GM21717 (cell line): ENCODE measurements around the gene TRIM14.
A peak's percentile ranks its signal among the peaks of the same experiment; 100 is the strongest.
"Not testable (repeated sequence)": the region's sequence is repeated elsewhere in the genome, so short reads cannot be mapped to it uniquely, and the experiment has no call there.

Experiments used
- ATAC-seq: cut with Tn5 transposase; IDR thresholded peaks from one replicate; pipeline ENCODE4 v1.9.1; 2021; ENCODE audit warnings: mild to moderate bottlenecking, moderate library complexity; ENCODE audit not compliant: unreplicated experiment

TRIM14 gene

GRCh38 chr9:98142182-98142907 lies 23.3 kb upstream of the TRIM14 start:
- no peak for ATAC-seq

DNA sequence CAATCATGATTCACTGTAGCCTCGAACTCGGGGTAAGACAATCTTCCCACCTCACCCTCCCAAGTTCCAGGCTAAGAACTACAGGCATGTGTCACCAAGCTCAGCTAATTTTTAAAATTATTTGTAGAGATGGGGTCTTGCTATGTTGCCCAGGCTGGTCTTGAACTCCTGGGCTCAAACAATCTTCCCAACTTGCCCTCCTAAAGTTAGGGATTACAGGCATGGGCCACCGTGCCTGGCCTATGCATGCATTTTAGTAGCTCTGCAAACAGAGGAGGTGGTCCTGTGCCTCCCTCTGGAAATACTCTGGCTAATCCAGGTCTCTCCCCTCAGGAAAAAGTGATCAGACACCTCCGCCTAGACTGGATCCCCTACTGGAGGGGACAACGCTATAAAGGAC lies 21.5 kb upstream of the TRIM14 start:
- ATAC-seq: no peak

- ATAC-seq: no peak
Measured at GRCh38 chr9:98136489-98136888, 17.5 kb upstream of the TRIM14 start.

DNA sequence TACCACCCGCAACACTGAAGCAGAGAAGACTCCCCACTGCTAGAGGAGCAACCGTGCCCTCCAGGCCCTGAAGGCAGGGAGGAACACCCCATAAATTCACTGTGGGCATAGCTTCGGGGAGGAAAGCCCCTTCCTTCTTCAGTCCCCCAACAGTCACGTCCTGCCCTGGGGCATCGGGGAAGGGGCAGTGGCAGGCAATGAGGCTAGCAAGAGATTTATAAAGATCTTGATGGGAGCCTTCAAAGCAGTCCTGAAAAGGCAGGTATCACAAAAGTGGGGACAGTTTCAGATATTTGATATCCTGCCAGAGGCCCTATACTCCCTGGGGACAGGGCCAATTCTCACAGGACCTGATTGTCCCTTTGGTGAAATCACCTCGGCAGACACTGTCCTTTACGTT lies 16.9 kb upstream of the TRIM14 start:
- no peak for ATAC-seq

DNA sequence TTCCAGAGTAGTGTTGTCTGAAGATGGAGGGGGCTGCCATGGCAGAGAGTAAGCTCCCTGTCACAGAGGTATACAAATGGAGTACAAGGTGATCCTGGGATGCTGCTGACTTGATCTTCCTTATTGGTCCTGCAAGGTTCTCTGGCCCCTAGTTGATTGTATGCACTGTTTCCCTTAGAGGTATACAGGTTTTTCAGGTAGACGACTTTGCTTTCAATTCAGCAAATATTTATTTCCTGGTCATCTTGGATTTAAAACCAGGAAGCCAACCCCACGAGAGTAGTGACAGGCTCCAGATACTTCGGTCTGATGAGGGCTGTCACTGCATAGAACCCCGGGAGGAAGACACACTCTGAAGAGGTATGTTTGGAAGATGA lies 16.5 kb upstream of the TRIM14 start:
- no peak for ATAC-seq

DNA sequence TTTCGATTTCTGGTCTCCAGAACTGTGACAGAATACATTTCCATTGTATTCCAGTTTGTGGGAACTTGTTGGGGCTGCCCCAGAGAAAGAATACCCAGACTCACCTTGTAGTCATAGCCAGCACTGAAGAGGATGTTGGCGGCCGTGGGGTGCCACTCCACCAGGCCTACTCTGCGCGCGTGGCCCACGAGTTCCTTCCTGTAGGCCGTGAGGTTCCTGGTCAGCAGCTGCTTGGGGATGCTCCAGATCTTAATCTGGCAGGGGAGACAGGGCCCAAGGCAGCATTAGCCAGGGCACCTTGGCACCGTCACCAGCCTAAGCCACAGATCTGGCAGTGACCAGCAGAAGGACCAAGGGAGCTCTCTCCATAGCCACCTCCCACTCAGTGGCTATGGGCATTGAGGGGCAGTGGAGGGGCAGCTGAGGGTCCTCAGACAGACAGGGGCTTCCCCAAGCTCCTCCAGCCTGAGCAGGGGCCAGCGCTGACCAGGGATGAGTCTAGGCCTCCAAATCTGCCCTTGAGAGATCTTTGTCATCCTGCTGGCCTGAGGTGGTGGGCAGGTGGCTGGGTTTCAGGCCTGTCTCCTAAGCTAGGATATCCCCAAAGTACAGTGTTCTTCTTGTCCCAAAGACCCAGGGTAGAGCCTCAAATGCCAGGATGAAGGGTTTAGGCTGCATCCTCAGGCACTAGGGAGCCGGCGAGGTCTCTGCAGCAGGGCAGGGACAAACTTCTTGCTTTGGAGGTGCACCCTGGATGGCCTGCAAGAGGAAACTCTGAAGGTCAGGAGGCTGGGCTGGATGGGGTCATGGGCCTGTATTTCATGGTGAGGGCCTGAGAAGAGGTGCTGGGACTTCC lies 15.9 kb upstream of the TRIM14 start:
- ATAC-seq: no peak

- ATAC-seq: no peak
Measured at GRCh38 chr9:98132806-98133631, 14.0 kb upstream of the TRIM14 start.

DNA sequence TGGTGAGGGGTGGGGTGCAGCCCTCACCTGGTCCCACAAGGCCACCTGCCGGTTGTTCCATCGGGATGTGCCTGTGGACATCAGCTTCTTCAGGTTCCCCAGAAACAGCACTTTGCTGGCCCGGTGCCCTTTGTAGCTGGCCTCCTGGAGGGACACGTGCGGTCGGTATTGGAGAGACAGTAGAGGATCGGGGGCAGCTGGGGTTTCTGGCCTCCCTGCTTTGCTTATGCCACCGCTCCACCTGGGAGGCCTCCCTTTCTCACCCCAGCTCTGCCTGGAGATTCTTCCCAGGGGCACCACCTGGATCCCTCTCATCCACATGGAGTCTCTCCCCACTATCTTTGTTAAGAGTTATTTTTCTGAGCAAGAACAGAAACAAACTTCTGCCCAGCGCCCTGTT lies 13.1 kb upstream of the TRIM14 start:
- ATAC-seq: no peak

GRCh38 chr9:98130576-98131228 lies 11.7 kb upstream of the TRIM14 start:
- ATAC-seq: no peak

- not testable (repeated sequence) for ATAC-seq
Measured at GRCh38 chr9:98130060-98130459, 11.0 kb upstream of the TRIM14 start.

DNA sequence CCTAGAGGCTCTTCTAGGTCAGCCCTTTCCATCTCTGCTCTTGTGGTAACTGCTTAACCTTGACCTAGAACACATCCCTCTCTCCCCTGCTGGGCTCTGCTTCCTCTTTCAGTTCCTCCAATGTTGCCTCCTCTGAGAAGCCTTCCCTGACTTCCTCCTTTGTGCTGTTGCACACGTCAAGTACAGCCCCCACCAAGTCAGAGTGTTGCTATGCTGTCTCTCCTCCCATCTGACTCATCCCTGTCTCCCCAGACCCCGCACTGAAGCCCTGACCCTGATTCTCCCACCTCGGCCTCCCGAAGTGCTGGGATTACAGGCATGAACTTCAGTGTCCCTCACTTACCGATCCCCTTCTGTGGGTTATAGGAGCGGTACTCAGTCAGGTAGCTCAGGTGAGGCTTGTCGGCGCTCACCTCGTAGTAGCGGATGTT lies 10.4 kb upstream of the TRIM14 start:
- peak; percentile 64 for ATAC-seq

DNA sequence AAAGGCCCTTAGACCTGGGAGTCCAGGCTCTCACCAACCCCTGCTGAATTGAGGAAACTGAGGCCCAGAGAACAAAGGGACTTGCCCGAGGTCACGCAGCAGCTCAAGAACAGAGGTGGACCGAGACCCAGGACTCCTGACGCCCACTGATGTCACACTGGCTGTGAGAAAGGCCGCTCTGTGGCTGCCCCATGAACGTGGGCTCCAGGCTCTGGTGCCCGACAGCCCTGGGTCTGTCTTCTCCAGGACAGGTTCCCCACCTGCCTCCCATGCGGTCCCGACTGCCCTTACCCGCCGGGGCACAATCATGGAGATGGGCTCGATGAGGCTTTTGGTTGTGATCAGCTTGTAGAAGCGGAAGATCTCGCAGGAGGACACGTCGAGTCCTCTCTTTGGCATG lies 9.3 kb upstream of the TRIM14 start:
- ATAC-seq: no peak

GRCh38 chr9:98127226-98127625 lies 8.2 kb upstream of the TRIM14 start:
- no peak for ATAC-seq

- no peak for ATAC-seq
Measured at GRCh38 chr9:98124637-98125426, 5.8 kb upstream of the TRIM14 start.

DNA sequence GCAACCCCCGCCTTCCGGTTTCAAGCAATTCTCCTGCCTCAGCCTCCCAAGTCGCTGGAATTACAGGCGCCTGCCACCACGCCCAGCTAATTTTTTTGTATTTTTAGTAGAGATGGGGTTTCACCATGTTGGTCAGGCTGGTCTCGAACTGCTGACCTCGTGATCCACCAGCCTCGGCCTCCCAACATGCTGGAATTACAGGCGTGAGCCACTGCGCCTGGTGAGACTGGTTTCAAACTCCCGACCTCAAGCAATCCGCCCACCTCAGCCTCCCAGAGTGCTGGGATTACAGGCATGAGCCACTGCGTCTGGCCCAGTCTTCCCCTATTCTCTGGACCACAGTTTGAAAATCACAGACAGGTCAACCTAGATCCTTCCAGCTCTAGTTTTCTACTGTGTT lies 5.1 kb upstream of the TRIM14 start:
- ATAC-seq: not testable (repeated sequence)

DNA sequence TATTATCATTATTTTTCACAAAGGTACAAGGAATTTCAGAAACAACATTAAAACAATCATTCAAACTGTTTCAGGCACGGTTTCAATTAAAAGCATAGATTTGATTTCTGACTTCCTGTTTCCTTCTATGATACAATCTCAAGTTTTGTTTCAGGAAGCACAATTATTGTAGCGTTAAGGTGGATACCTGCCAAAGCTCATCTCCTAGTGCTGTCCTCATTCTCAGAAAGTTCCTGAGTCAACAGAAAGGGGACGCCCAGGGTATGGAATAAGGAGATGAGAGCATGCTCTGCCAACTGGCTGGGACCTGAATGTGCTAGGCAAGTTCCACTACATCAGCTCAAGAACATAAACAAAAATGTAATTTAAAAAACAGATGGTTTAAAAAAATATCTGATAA lies 2.0 kb upstream of the TRIM14 start:
- ATAC-seq: no peak

DNA sequence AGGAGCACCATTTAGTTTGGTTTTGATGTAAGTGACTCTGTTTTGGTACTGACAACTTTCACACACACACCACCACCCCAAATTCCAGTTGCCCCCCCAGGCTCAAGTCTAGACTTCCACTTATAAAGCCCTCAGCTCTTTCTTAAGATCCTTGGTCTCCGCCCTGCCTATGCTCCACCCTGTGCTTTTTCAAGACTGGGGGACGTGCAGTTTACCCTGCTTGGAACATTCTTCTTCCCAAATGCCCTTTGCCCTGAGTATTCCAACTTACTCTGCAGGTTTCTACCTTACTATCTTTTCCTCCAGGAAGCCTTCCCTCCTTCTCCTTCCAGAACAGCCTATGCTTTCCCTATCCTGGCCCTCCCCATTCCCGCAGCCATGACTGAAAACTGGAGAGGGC lies 1.5 kb upstream of the TRIM14 start:
- no peak for ATAC-seq

DNA sequence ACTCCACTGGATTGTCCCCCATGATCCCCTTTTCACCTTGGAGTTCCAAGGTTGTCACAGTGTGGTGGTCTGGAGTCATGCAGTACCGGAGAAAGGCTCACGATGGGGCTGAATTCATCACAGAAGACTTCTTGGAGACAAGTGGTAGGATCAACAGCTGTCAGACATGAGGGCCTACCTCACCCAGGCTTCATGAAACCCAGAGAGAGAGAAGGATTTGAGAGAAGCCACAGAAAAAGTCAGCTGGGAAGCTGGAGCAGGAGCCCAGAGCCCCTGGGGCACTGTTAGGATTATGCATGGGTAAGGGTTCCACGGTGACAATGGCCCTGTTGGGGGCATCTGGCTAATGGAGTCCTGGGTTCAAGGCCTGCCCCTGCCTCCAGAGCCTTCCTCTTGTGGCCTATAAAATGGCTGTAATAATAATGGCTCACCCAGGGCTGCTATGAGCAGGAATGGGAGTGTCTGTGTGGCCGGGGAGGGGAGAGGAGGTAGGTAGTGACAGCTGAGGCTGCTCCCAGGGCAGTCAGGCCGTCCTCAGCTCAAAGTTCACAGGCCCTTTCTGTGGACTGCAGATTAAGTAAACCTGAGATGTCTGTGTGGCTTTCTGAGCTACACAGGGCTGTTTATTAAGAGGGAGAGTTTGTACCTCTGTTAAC lies 910 bp downstream of the TRIM14 start:
- ATAC-seq: peak; percentile 63

- ATAC-seq: not testable (repeated sequence)
Measured at GRCh38 chr9:98117097-98117496, 1.9 kb downstream of the TRIM14 start.

- no peak for ATAC-seq
Measured at GRCh38 chr9:98109052-98109451, 10.0 kb downstream of the TRIM14 start.
